ENCODE data around the gene MATR3.
"Not testable (repeated sequence)": the region's sequence is repeated elsewhere in the genome, so short reads cannot be mapped to it uniquely, and the experiment has no call there.

Gene MATR3

GRCh38 chr5:139295346-139296057 is 2.0 kb downstream of the MATR3 start:
- H2AFZ ChIP-seq (ENCODE audit: low read depth, low read length): no peak overlapping the region
- no peaks in the 10 kb centered on the region for H3K9me3 ChIP-seq (ENCODE audit: low read length)
- H3K4me1 ChIP-seq (ENCODE audit: insufficient read depth, low read length): peaks cover 11% of the 10 kb centered on the region
- no peaks in the 10 kb centered on the region for H3K27me3 ChIP-seq (ENCODE audit: insufficient read depth, low read length)
- H3K4me3 ChIP-seq (ENCODE audit: low read length): peak overlapping the region; percentile 71
- H3K36me3 ChIP-seq (ENCODE audit: insufficient read depth, low read length): peaks cover 6% of the 10 kb centered on the region

GRCh38 chr5:139296198-139296597 is 2.7 kb downstream of the MATR3 start:
- no peaks in the 10 kb centered on the region for H3K27me3 ChIP-seq (ENCODE audit: insufficient read depth, low read length)
- H3K4me3 ChIP-seq (ENCODE audit: low read length): peak overlapping the region; percentile 71
- no peaks in the 10 kb centered on the region for H3K9me3 ChIP-seq (ENCODE audit: low read length)
- peaks cover 6% of the 10 kb centered on the region for H3K36me3 ChIP-seq (ENCODE audit: insufficient read depth, low read length)
- H3K4me1 ChIP-seq (ENCODE audit: insufficient read depth, low read length): peaks cover 11% of the 10 kb centered on the region
- no peak overlapping the region for H2AFZ ChIP-seq (ENCODE audit: low read depth, low read length)

GRCh38 chr5:139296862-139297326 is 3.4 kb downstream of the MATR3 start:
- no peaks in the 10 kb centered on the region for H3K9me3 ChIP-seq (ENCODE audit: low read length)
- H3K36me3 ChIP-seq (ENCODE audit: insufficient read depth, low read length): peaks cover 11% of the 10 kb centered on the region
- no peak overlapping the region for H2AFZ ChIP-seq (ENCODE audit: low read depth, low read length)
- H3K4me1 ChIP-seq (ENCODE audit: insufficient read depth, low read length): peaks cover 11% of the 10 kb centered on the region
- no peaks in the 10 kb centered on the region for H3K27me3 ChIP-seq (ENCODE audit: insufficient read depth, low read length)
- H3K4me3 ChIP-seq (ENCODE audit: low read length): no peak overlapping the region

- H3K9me3 ChIP-seq (ENCODE audit: low read length): no peaks in the 10 kb centered on the region
- no peak overlapping the region for H2AFZ ChIP-seq (ENCODE audit: low read depth, low read length)
- H3K36me3 ChIP-seq (ENCODE audit: insufficient read depth, low read length): peaks cover 13% of the 10 kb centered on the region
- H3K4me3 ChIP-seq (ENCODE audit: low read length): no peak overlapping the region
- no peaks in the 10 kb centered on the region for H3K27me3 ChIP-seq (ENCODE audit: insufficient read depth, low read length)
- H3K4me1 ChIP-seq (ENCODE audit: insufficient read depth, low read length): peaks cover 11% of the 10 kb centered on the region
Observed at GRCh38 chr5:139297439-139298133, 4.0 kb downstream of the MATR3 start.

- Histone ChIP-seq H2AFZ (ENCODE audit: low read depth, low read length) (no peak overlapping the region), H3K27me3 (ENCODE audit: insufficient read depth, low read length) (no peaks in the 10 kb centered on the region), H3K9me3 (ENCODE audit: low read length) (no peaks in the 10 kb centered on the region), H3K36me3 (ENCODE audit: insufficient read depth, low read length) (peaks cover 13% of the 10 kb centered on the region), H3K4me1 (ENCODE audit: insufficient read depth, low read length) (peaks cover 11% of the 10 kb centered on the region), H3K4me3 (ENCODE audit: low read length) (no peak overlapping the region)
Observed at GRCh38 chr5:139298242-139298641, 4.7 kb downstream of the MATR3 start.

GRCh38 chr5:139299486-139299885 is 5.9 kb downstream of the MATR3 start:
- Histone ChIP-seq H3K9me3 (ENCODE audit: low read length) (no peaks in the 10 kb centered on the region), H3K4me3 (ENCODE audit: low read length) (no peak overlapping the region), H3K4me1 (ENCODE audit: insufficient read depth, low read length) (peaks cover 11% of the 10 kb centered on the region), H2AFZ (ENCODE audit: low read depth, low read length) (no peak overlapping the region), H3K27me3 (ENCODE audit: insufficient read depth, low read length) (no peaks in the 10 kb centered on the region), H3K36me3 (ENCODE audit: insufficient read depth, low read length) (peaks cover 13% of the 10 kb centered on the region)

GRCh38 chr5:139301808-139302499 is 8.4 kb downstream of the MATR3 start:
- H3K36me3 ChIP-seq (ENCODE audit: insufficient read depth, low read length): peaks cover 7% of the 10 kb centered on the region

GRCh38 chr5:139304391-139305324 is 11.1 kb downstream of the MATR3 start:
- Histone ChIP-seq H3K9me3 (ENCODE audit: low read length) (no peaks in the 10 kb centered on the region), H2AFZ (ENCODE audit: low read depth, low read length) (no peak overlapping the region), H3K4me1 (ENCODE audit: insufficient read depth, low read length) (no peaks in the 10 kb centered on the region), H3K27me3 (ENCODE audit: insufficient read depth, low read length) (no peaks in the 10 kb centered on the region), H3K4me3 (ENCODE audit: low read length) (no peak overlapping the region), H3K36me3 (ENCODE audit: insufficient read depth, low read length) (peaks cover 20% of the 10 kb centered on the region)

More at GRCh38 chr5:139301808-139302499, 8.4 kb downstream of the MATR3 start:
- H3K27me3 ChIP-seq (ENCODE audit: insufficient read depth, low read length): no peaks in the 10 kb centered on the region
- H3K4me1 ChIP-seq (ENCODE audit: insufficient read depth, low read length): peaks cover 2% of the 10 kb centered on the region
- no peak overlapping the region for H2AFZ ChIP-seq (ENCODE audit: low read depth, low read length)
- H3K9me3 ChIP-seq (ENCODE audit: low read length): no peaks in the 10 kb centered on the region
- no peak overlapping the region for H3K4me3 ChIP-seq (ENCODE audit: low read length)

GRCh38 chr5:139306197-139306596 is 12.7 kb downstream of the MATR3 start:
- H3K27me3 ChIP-seq (ENCODE audit: insufficient read depth, low read length): no peaks in the 10 kb centered on the region
- no peak overlapping the region for H2AFZ ChIP-seq (ENCODE audit: low read depth, low read length)
- no peaks in the 10 kb centered on the region for H3K9me3 ChIP-seq (ENCODE audit: low read length)
- no peak overlapping the region for H3K4me3 ChIP-seq (ENCODE audit: low read length)
- H3K4me1 ChIP-seq (ENCODE audit: insufficient read depth, low read length): no peaks in the 10 kb centered on the region
- peaks cover 22% of the 10 kb centered on the region for H3K36me3 ChIP-seq (ENCODE audit: insufficient read depth, low read length)

- Histone ChIP-seq H3K4me3 (ENCODE audit: low read length) (no peak overlapping the region), H3K9me3 (ENCODE audit: low read length) (no peaks in the 10 kb centered on the region), H3K27me3 (ENCODE audit: insufficient read depth, low read length) (no peaks in the 10 kb centered on the region), H3K36me3 (ENCODE audit: insufficient read depth, low read length) (peaks cover 20% of the 10 kb centered on the region), H2AFZ (ENCODE audit: low read depth, low read length) (no peak overlapping the region), H3K4me1 (ENCODE audit: insufficient read depth, low read length) (no peaks in the 10 kb centered on the region)
Observed at GRCh38 chr5:139306628-139307379, 13.3 kb downstream of the MATR3 start.

GRCh38 chr5:139308797-139309196 is 15.3 kb downstream of the MATR3 start:
- Histone ChIP-seq H3K9me3 (ENCODE audit: low read length) (no peaks in the 10 kb centered on the region), H2AFZ (ENCODE audit: low read depth, low read length) (no peak overlapping the region), H3K4me3 (ENCODE audit: low read length) (no peak overlapping the region), H3K4me1 (ENCODE audit: insufficient read depth, low read length) (no peaks in the 10 kb centered on the region), H3K36me3 (ENCODE audit: insufficient read depth, low read length) (peaks cover 20% of the 10 kb centered on the region), H3K27me3 (ENCODE audit: insufficient read depth, low read length) (no peaks in the 10 kb centered on the region)

GRCh38 chr5:139310715-139311186 is 17.2 kb downstream of the MATR3 start:
- not testable (repeated sequence) for H3K4me3 ChIP-seq (ENCODE audit: low read length); H3K4me1 ChIP-seq (ENCODE audit: insufficient read depth, low read length)
- peaks cover 34% of the 10 kb centered on the region for H3K36me3 ChIP-seq (ENCODE audit: insufficient read depth, low read length)

More at GRCh38 chr5:139310715-139311186, 17.2 kb downstream of the MATR3 start:
- H2AFZ ChIP-seq (ENCODE audit: low read depth, low read length); H3K9me3 ChIP-seq (ENCODE audit: low read length); H3K27me3 ChIP-seq (ENCODE audit: insufficient read depth, low read length): not testable (repeated sequence)

All from neuron (in vitro differentiated cells).